Caki2 (cell line): ENCODE measurements around the gene DENND6B. TPM values are rescaled to one million over a fixed set of nuclear protein-coding genes. Genes with fewer than 3 reads are reported as not detected.
"Not testable (repeated sequence)": the region's sequence is repeated elsewhere in the genome, so short reads cannot be mapped to it uniquely, and the experiment has no call there.

Source experiments
- DNase-seq: peaks from one replicate; pipeline ENCODE4 v3.0.0-alpha.2; 2015; ENCODE audit warnings: low read depth
- in situ Hi-C: cut with HindIII; loops from 2 replicates; pipeline ENCODE4 v1.10.0; 2016; ENCODE audit warnings: low sequenced_read_pairs, low pct_unique_long_range_greater_than_20kb, mixed read lengths
- total RNA-seq: library from RNA; depleted of rRNA; stranded (reverse); fragments of >200 nt; shearing (Covaris generic); gene quantifications from 2 replicates; pipeline ENCODE4 v1.2.3, GENCODE V29; 2014; ENCODE audit warnings: low replicate concordance; rRNA removed

Gene DENND6B, protein sequence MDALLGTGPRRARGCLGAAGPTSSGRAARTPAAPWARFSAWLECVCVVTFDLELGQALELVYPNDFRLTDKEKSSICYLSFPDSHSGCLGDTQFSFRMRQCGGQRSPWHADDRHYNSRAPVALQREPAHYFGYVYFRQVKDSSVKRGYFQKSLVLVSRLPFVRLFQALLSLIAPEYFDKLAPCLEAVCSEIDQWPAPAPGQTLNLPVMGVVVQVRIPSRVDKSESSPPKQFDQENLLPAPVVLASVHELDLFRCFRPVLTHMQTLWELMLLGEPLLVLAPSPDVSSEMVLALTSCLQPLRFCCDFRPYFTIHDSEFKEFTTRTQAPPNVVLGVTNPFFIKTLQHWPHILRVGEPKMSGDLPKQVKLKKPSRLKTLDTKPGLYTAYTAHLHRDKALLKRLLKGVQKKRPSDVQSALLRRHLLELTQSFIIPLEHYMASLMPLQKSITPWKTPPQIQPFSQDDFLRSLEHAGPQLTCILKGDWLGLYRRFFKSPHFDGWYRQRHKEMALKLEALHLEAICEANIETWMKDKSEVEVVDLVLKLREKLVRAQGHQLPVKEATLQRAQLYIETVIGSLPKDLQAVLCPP
- 7.8 and 24.4 TPM in 2 replicates for total RNA-seq

DNA sequence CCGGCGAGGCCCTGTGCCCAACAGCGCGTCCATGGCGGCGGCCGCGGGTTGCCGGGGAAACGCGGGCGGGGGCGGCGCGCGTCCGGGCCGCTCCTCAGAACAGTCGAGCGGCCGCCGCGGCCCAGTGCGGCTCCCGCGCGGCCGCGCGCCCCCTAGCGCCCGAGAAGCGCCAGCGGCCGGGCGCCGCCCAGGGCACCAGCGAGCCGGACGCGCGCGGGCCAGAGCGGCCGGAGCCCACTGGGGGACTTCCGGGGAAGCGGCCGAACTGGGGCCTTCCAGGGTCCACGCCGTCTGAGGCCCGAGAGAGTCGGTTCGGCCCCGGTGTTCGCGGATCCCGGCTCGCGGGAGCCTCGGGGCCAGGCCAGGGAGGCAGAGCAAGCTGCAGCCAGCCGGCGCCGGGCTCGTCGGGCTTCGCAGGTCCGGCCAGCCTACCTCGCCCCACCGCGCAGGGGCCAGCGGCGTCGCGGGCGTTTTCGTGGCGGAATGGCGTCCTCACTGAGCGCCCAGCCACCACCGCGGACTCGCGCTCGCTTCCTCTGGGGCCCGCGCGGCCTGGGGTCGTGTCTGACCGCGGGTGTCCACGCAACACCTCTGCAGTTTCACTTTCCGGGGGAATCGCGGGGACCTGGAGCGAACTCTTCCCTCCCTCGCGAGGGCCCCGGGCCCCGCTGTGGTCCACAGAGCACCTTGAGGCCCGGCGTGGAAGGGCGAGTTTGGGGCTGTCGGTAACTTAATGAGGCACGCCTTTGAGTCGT is at the start of gene DENND6B:
TSS of gene DENND6B (minus strand) at position 57 of the 755 bp plus-strand sequence. CDS start at position 33, 24 bp downstream.
- DNase-seq: peak; percentile 80
- in situ Hi-C loops: no loop called here

DNA sequence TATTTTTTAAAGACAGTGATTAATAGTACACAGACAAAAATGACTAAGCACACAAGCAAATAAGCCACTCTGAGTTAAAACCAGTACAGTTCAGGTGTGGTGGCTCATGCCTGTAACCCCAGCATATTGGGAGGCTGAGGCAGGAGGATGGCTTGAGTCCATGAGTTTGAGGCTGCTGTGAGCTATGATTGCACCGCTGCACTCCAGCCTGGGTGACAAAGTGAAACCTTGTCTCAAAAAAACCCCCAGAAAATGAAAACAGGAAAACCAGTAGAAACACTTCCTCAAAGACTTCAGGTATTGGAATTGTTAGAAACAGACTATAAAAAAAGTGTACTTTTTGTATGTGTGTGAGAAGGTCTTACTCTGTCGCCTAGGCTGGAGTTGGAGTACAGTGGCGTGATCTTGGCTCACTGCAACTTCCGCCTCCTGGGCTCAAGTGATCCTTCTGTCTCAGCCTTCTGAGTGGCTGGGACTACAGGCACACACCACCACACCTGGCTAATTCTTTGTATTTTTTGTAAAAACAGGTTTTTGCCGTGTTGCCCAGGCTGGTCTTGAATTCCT is 49.4 kb upstream of the DENND6B start:
- in situ Hi-C loops: no loop called here
- DNase-seq: no peak

DNA sequence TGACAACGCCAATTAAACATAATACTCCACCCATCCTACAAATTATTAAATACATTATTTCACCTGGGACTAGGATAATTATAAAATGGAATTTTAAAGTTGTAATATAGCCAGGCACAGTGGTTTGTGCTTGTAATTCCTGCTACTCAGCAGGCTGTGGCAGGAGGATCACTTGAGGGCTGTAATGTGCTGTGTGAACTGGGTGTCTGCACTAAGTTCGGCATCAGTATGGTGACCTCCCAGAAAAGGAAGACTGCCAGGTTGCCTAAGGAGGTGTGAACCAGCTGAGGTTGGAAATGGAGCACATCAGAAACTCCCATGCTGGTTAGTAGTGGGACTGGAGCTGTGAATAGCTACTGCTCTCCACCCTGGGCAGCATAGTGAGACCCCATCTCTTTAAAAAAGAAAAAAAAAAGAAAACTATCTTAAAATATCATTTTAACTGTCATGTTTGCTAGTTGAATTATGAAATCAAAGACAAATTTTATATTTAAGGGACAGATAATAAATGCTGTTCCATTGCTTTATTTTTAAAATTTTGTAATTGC is 44.4 kb upstream of the DENND6B start:
- in situ Hi-C loops: no loop called here
- DNase-seq: no peak

DNA sequence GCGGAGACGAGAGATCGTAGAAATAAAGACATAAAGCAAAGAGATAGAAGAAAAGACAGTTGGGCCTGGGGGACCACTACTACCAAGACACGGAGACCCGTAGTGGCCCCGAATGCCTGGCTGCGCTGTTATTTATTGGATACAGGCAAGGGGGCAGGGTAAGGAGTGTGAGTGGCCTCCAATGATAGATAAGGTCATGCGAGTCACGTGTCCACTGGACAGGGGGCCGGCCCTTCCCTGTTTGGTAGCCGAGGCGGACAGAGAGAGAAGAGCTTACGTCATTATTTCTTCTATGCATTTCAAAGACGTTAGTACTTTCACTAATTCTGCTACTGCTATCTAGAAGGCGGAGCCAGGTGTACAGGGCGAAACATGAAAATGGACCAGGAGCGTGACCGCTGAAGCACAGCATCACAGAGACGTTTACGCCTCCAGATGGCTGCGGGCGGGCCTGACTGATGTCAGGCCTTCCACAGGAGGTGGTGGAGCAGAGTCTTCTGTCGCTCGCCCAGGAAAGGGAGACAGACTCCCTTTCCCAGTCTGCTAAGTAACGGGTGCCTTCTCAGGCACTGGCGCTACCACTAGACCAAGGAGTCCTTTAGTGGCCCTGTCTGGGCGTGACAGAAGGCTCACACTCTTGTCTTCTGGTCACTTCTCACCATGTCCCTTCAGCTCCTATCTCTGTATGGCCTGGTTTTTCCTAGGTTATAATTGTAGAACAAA is 41.1 kb upstream of the DENND6B start:
- in situ Hi-C loops: no loop called here
- no peak for DNase-seq

DNA sequence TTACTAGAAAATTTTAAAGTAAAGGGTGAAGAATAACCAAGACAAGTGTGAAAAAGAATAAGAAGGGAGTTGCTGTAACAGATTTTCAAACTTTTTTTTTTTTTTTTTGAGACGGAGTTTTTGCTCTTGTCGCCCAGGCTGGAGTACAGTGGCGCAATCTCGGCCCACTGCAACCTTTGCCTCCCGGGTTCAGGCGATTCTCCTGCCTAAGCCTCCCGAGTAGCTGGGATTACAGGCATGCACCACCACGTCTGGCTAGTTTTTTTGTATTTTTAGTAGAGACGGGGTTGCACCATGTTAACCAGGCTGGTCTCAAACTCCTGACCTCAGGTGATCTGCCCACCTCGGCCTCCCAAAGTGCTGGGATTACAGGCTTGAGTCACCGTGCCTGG is 37.0 kb upstream of the DENND6B start:
- in situ Hi-C loops, DNase-seq: not testable (repeated sequence)

DNA sequence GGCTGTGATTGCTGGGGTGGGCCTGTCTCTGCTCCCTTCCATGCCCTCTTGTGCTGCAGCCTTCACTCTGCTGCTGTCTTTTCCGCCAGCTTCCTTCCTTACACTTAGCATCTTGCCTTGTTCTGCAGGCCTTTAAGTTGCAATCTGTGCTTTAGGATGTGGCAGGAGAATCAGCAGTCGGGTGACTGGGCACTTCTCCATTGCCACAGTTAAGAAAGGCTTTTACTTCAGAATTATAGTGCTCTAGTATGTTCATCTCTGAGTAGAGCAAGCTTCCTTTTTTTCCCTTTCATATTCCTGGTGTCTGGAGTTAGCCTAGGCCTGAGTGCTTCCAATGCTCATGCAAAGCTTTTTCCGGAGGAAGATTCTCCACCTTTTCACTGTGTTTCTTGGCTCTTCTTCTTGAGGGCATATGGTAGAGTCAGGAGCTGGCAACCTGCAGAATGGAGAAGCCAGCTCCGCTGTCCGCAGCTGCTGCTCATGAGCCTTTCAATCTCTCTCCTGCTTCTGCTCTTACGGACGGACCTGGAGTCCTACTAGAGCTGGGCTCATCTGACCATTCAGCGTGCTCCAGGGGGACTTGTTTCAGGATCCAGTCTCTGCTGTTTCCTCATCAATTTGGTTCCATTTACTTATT is 36.5 kb upstream of the DENND6B start:
- in situ Hi-C loops: no loop called here
- no peak for DNase-seq

DNA sequence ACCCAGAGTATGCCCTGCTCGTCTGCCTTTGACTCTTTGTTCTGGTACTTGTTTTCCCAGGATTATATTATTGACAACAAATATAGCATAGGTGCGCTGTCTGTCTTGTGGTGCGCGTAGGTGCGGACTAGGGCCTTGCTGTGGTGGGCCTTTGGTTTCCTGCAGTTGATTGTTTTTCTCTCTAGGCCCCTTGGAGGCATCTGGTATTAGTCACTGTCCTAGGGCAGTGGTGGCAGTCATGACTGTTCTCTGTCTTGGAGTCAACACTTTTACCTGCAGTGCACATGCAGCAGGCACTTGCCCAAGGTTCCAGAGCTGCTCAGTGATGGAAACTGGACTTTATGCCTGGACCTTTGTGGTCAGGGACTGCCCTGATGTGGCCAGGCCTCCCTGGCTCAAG is 34.9 kb upstream of the DENND6B start:
- no peak for DNase-seq
- in situ Hi-C loops: no loop called here

DNA sequence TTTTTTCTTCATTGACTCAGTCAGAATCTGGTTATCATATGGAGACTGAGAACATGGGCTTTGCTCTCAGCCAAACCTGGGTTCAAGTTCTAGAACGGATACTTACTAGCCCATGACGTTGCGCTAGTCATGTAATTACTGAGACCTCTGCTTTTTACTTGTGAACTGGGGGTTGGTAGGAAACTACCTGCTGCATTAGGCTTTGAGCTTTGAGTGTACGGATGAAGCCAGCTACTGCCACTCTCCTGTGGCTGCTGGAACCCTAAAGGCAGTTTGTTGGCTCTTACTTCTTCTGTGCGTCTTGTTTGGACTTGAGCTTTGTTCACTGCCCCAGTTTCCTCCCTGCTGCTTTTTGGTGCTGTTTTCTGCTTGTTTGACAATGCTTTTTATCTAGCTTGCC is 34.4 kb upstream of the DENND6B start:
- no peak for DNase-seq
- in situ Hi-C loops: no loop called here

DNA sequence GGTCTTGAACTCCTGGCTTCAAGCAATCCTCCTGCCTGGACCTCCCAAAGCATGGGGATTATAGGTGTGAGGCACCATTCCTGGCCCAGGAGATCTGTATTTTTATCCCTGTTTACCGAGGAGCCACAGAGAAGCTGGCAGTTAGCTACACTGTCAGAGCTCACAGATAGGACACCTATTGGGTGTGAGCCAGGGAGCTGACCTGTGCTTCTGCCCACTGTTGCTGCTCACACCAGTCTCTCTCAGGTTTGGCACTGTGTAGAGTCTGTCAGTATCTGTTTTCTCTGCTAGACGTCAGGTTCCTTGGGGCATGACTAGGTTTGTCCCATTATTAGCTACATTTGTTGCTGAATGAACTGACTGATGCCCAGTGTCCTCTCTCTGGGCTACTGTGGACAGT is 33.8 kb upstream of the DENND6B start:
- in situ Hi-C loops: no loop called here
- no peak for DNase-seq

DNA sequence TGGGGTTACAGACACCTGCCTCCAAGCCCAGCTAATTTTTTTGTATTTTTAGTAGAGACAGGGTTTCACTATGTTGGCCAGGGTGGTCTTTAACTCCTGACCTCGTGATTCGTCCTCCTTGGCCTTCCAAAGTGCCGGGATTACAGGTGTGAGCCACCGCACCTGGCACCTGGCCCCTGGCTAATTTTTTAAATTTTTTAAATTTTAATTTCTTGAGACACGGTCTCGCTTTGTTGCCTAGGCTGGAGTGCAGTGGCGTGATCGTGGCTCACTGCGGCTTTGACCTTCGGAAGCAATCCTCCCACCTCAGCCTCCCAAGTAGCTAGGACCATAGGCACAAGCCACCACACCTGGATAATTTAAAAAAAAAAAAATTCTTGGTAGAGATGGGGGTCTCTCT is 30.9 kb upstream of the DENND6B start:
- in situ Hi-C loops: no loop called here
- DNase-seq: no peak

DNA sequence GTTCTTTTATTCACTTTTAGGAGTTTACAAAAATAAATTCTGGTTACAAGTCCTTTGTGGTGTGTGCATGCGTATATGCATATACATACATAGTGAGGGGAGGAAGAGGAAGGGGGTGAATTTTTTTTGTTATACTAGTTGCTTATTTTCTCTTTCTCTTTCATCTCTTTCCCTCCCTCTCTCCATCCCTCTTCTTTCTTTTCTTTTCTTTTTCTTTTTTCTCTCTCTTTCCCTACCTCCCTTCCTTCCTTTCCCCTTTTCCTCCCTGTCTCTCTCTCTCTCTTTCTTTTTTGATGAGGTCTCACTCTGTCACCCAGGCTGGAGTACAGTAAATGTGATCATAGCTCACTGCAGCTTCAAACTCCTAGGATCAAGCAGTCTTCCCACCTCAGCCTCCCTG is 30.4 kb upstream of the DENND6B start:
- no peak for DNase-seq
- in situ Hi-C loops: no loop called here

DNA sequence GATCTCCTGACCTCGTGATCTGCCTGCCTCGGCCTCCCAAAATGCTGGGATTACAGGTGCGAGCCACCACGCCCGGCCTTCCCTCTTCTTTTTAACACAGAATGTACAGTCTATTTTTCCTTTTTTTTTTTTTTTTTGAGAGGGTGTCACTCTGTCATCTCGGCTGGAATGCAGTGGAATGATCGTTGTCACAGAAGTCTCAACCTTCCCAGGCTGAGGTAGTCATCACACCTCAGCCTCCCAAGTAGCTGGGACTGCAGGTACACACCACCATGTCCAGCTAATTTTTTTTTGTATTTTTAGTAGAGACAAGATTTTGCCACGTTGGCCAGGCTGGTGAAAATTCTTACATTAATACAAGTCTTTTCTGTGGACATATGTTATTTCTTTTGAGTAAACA is 29.4 kb upstream of the DENND6B start:
- DNase-seq: no peak
- in situ Hi-C loops: no loop called here

DNA sequence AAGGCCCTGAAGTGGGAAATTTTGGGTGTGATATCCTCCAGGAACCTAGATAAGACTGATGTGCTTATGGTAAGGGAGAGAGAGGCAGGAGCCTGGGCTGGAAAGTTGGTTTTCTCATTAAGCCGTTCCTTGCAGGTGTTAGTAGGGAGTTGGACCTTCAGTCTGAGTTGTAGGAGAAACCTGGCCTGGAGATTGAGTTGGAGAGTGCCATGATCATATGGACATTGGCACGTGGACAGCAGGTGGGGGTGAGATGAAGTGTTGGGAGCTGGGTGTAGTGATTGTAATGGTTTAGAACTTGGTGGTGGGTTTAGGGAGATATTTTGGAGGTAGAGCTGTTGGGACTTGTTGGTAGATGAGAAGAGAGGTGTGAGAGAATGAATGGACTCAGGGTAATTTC is 21.2 kb upstream of the DENND6B start:
- in situ Hi-C loops: no loop called here
- DNase-seq: no peak

DNA sequence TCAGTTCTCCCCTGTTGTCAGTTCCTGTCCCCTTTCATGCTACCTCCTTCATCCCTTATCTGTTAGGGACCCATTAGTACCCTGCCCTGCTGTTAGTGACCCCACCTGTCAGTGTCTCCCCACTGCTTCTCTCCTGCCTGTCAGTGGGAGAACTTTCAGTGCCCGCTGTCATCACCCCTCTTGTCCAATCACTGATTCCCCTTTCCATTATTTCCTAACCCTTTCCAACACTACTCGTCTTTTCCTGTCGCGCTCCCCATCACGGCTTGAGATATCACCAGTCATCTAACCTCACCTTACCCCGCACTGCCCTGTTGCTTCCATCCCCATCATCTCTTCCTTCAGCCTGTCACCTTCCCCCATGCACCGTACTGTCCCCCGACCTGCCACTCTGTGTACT is 20.3 kb upstream of the DENND6B start:
- DNase-seq: no peak
- in situ Hi-C loops: no loop called here

DNA sequence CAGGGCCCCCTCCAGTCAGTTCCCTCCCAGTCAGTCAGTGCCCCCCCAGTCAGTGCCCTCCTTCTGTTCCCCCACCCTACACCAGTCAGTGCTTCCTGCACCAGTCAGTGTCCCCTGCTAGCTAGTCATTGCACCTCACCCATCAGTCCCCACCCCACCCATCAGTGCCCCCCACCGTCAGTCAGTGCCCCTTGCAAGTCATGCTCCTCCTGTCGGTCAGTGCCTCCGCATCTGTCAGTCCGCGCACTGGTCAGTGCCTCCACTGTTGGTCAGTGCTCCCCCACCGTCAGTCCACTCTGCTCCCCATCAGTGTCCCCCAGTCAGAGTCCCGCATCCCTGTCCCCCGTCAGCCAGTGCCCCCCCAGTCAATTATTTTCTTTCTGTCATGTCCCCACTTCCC is 19.7 kb upstream of the DENND6B start:
- in situ Hi-C loops: no loop called here
- DNase-seq: no peak

DNA sequence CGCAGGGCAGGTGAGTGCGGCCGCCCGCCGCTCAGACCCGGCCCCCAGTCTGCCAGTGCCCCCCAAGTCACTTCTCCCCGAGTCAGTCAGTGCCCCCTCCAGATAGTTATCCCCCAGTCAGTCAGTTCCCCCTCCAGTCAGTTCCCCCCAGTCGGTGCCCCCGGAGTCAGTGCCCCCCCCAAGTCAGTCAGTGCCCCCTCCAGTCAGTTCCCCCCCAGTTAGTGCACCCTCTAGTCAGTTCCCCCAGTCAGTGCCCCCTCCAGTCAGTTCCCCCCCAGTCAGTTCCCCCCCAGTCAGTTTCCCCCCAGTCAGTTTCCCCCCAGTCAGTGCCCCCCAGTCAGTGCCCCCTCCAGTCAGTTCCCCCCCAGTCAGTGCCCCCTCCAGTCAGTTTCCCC is 16.7 kb upstream of the DENND6B start:
- no peak for DNase-seq
- in situ Hi-C loops: no loop called here

DNA sequence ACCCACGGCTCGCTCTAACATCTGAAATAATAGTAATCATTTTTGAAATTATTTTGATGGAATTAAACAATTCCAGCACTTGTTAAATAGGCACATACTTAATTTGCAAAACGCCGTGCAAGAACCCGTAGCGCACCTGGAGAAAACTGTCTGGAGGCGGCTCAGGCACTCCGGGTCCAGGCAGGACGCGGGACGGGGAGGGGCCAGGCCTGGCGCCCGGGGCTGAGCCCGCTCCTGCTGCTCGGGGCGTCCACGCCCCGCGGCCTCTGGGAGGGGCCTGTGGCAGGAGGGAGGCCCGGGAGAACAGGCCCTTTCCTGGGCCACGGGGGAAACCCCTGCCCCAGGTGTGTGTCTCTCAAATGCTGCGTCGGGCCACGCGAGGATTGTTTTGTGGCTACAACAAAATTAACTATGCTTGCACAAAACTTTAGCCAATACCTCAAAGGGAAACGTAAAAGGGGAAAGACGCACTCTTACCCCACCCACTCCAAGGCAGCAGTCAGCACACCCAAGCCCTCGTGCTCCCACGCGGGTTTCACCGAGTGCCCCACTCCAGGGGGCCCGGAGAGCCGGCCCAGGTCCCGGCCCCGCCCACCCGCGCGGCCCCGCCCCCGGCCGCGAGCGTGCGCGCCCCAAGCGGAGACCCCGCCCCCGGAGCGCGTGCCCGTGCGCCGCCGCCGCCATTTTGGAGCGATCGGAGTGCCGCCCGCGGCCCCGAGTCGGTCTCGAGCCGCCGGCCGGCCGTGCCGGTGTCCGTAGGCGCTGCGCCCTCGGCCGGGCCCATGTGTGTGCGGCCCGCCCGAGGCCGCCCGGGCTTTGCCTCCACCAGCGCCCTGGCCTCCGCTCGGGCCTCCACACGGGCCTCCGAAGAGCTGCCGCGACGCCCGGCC is 16.1 kb upstream of the DENND6B start, which contains the start of gene PPP6R2:
TSS of gene PPP6R2 (plus strand) at position 677 of the 890 bp plus-strand sequence. CDS start 50,582 bp downstream, outside the sequence.
- DNase-seq: peak; percentile 77
- in situ Hi-C loops: no loop called here
